GM12864 (cell line): Measurements from ENCODE around the gene CD79A.

ENCODE experiments used
- DNase-seq: peaks from one replicate; pipeline ENCODE4 v3.0.0-alpha.2; 2011; ENCODE audit warnings: low read depth
- H3K4me3 ChIP-seq: 2 replicates; pipeline ENCODE4 v1.5.1; 2011; ENCODE audit warnings: mild to moderate bottlenecking, low read depth, low read length, control low read depth
- TF ChIP-seq, protein P1 (sequence below): IDR thresholded peaks from 2 replicates; pipeline ENCODE4 v1.5.1; 2011; ENCODE audit warnings: low read depth, mild to moderate bottlenecking, moderate library complexity, low read length, control low read depth, inconsistent platforms; ENCODE audit errors: missing control alignments

The CD79A gene

GRCh38 chr19:41929536-41930071, 52.5 kb downstream of the CD79A start:
- TF ChIP-seq, protein P1, sequence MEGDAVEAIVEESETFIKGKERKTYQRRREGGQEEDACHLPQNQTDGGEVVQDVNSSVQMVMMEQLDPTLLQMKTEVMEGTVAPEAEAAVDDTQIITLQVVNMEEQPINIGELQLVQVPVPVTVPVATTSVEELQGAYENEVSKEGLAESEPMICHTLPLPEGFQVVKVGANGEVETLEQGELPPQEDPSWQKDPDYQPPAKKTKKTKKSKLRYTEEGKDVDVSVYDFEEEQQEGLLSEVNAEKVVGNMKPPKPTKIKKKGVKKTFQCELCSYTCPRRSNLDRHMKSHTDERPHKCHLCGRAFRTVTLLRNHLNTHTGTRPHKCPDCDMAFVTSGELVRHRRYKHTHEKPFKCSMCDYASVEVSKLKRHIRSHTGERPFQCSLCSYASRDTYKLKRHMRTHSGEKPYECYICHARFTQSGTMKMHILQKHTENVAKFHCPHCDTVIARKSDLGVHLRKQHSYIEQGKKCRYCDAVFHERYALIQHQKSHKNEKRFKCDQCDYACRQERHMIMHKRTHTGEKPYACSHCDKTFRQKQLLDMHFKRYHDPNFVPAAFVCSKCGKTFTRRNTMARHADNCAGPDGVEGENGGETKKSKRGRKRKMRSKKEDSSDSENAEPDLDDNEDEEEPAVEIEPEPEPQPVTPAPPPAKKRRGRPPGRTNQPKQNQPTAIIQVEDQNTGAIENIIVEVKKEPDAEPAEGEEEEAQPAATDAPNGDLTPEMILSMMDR: no peak
- DNase-seq: no peak
- H3K4me3 ChIP-seq: no peak overlapping the region; the same call in 1 of the 2 replicates

DNA sequence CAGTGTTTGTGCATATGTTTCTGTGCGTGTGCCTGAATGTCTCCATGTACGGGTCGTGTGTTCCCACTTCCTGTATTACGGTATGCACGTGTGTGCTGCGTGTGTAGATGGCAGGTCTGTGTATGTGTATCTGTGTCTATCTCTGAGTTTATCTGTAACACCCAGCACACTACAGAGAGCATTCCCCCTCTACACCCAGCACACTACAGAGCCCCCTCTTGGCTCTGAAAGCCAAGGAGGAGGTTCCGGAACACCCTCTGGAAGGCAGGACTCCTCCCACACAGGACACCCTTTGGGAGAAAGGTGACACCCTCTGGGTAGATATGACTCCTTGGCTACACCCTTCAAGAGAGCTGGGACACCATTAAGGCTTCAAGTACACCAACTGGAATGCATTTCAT, 53.2 kb downstream of the CD79A start:
- TF ChIP-seq, protein P1: no peak
- no peak overlapping the region for H3K4me3 ChIP-seq
- no peak for DNase-seq
